GM23248 (cell line): Measurements from ENCODE around the gene ELF2.

Experiments used
- EZH2 ChIP-seq: fragments of 200-600 bp; sonication (generic); IDR thresholded peaks from 2 replicates; pipeline ENCODE4 v1.6.1; 2018; ENCODE audit warnings: antibody characterized with exemption, mild to moderate bottlenecking; ENCODE audit not compliant: insufficient read depth, poor library complexity, severe bottlenecking
- EZH2phosphoT487 ChIP-seq: fragments of 200-600 bp; sonication (generic); IDR thresholded peaks from 2 replicates; pipeline ENCODE4 v1.6.1; 2018; ENCODE audit warnings: antibody characterized with exemption, moderate library complexity, mild to moderate bottlenecking, low read depth; ENCODE audit not compliant: insufficient read depth

DNA sequence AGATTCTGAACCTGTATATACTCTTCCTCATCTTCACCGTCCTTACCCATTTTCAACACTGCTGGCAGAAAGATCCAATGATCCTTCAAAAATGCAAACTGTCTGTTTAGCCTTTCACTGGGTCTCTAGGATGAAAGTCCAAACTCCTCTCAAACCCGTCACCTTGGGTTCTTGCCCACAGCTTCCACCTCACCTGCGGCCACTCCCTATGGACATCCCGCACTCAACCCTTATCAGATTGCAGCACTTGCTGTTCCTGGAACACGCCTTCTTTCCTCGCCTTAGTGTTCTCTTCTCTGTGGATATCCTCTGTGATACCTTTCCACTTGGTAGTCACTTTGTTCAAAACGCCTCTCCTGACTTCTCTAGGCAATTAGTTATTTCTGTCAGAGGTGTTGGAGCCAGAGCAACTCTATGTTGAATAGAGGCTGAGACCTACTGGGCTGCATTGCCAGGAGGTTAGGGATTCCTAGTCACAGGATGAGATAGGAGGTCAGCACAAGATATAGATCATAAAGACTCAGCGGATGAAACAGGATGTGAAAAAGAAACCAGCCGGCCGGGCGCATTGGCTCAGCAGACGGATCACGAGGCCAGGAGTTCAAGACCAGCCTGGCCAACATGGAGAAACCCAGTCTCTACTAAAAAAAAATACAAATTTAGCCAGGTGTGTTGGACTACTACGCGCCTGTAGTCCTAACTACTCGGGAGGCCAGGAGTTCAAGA lies 165.6 kb downstream of the ELF2 start:
- no peak for TF ChIP-seq EZH2
- no peak for TF ChIP-seq EZH2phosphoT487
